Karpas-422 (cell line): ENCODE measurements around the gene WDR19. TPM values are rescaled to one million over a fixed set of nuclear protein-coding genes. Genes with fewer than 3 reads are reported as not detected.
"Not testable (repeated sequence)": the region's sequence is repeated elsewhere in the genome, so short reads cannot be mapped to it uniquely, and the experiment has no call there.

Source experiments
- DNase-seq: peaks from one replicate; pipeline ENCODE4 v3.0.0-alpha.2; 2015
- H2AFZ ChIP-seq: fragments of 200-600 bp; sonication (generic); 2 replicates; pipeline ENCODE4 v1.6.1; 2014; ENCODE audit warnings: antibody characterized with exemption, low read length, mixed read lengths
- H3K27ac ChIP-seq: fragments of 200-600 bp; sonication (generic); 2 replicates; pipeline ENCODE4 v1.5.1; 2014; ENCODE audit warnings: mild to moderate bottlenecking, low read length, moderate library complexity
- H3K27me3 ChIP-seq: fragments of 200-600 bp; sonication (generic); 2 replicates; pipeline ENCODE4 v1.6.1; 2014; ENCODE audit warnings: low read length, mixed read lengths
- H3K36me3 ChIP-seq: fragments of 200-600 bp; sonication (generic); 2 replicates; pipeline ENCODE4 v1.6.1; 2014; ENCODE audit warnings: low read length, mixed read lengths; ENCODE audit not compliant: insufficient read depth
- H3K4me1 ChIP-seq: fragments of 200-600 bp; sonication (generic); 2 replicates; pipeline ENCODE4 v1.6.1; 2014; ENCODE audit warnings: mild to moderate bottlenecking, low read length, mixed read lengths
- H3K4me2 ChIP-seq: fragments of 200-600 bp; sonication (generic); 2 replicates; pipeline ENCODE4 v1.6.1; 2014; ENCODE audit warnings: low read length, low read depth, mild to moderate bottlenecking; ENCODE audit not compliant: poor library complexity, severe bottlenecking
- H3K4me3 ChIP-seq: fragments of 200-600 bp; sonication (generic); 2 replicates; pipeline ENCODE4 v1.5.1; 2014; ENCODE audit warnings: mild to moderate bottlenecking, antibody characterized with exemption, low read length, mixed read lengths
- H3K79me2 ChIP-seq: fragments of 200-600 bp; sonication (generic); 2 replicates; pipeline ENCODE4 v1.6.1; 2014; ENCODE audit warnings: mild to moderate bottlenecking, low read length, mixed read lengths
- H3K9ac ChIP-seq: fragments of 200-600 bp; sonication (generic); 2 replicates; pipeline ENCODE4 v1.6.0; 2014; ENCODE audit warnings: low read length
- H3K9me2 ChIP-seq: fragments of 200-600 bp; sonication (generic), shearing (Covaris generic); replicated peaks from 2 replicates; pipeline ENCODE4 v1.6.0; 2014; ENCODE audit warnings: mild to moderate bottlenecking, low read length, moderate library complexity; ENCODE audit not compliant: insufficient read depth
- H3K9me3 ChIP-seq: fragments of 300-700, 200-600 bp; sonication (generic); 2 replicates; pipeline ENCODE4 v1.6.1; 2014; ENCODE audit warnings: low read length, mixed read lengths
- H4K20me1 ChIP-seq: fragments of 200-600 bp; sonication (generic); 2 replicates; pipeline ENCODE4 v1.6.1; 2014; ENCODE audit warnings: mild to moderate bottlenecking, antibody characterized with exemption, low read length, low read depth; ENCODE audit not compliant: insufficient read depth
- total RNA-seq: library from RNA; depleted of rRNA; stranded (reverse); fragments of >200 nt; shearing (Covaris generic); gene quantifications from 2 replicates; pipeline ENCODE4 v1.2.3, GENCODE V29; 2014; ENCODE audit warnings: low replicate concordance; rRNA removed

WDR19 gene
- 106 and 160 TPM in 2 replicates for total RNA-seq

DNA sequence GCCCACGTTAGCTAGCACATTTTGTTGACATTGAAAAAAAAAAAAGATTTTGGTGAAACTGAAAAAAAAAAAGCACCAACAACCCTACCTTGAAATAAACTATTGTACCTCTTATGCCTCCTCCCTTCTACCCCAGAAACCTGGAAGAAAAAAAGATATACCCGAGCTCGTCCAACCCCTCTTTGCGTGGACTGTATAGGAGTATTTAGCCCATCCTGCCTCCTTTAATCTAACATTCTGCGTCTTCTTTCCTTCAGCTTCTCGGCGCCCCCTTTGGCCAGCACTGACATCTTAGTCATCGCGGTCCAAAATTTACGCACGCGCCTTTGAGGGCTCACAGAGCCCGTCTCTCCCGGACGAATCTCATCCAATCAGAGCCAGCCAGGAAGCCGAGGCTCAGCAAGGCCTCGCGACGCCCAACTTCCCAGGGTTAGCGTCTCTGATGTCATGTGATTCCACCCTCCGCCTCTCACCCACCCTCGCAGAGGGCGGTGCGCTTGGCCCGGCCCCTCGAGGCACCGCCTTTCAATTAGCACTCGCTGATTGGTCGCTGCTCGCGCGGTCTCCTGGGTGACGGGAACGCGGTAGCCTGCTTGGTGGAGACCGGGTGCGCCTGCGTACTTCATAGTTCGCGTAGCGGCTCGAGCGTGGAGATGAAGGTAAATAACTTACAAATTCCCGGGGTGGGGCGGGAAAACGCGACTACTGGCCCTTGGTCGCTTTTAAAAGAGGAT lies at the start of gene WDR19:
TSS of gene WDR19 (plus strand) at position 625 of the 734 bp plus-strand sequence. CDS start at position 654, 29 bp downstream.
- no peaks in the 10 kb centered on the region; the same call in 1 of the 2 replicates for H3K36me3 ChIP-seq
- no peaks in the 10 kb centered on the region for H3K27me3 ChIP-seq
- H3K79me2 ChIP-seq, result peaks cover 36% of the 10 kb centered on the region
- H3K4me3 ChIP-seq, result peak within 1 kb of the TSS; percentile 93
- peak within 1 kb of the TSS; percentile 99 for H3K4me2 ChIP-seq
- no peaks in the 10 kb centered on the region for H4K20me1 ChIP-seq
- no peaks in the 10 kb centered on the region for H3K9me2 ChIP-seq
- H2AFZ ChIP-seq, result peak within 1 kb of the TSS; percentile 90
- H3K4me1 ChIP-seq, result peaks cover 21% of the 10 kb centered on the region
- no peaks in the 10 kb centered on the region for H3K9me3 ChIP-seq
- peak within 1 kb of the TSS; percentile 82 for H3K27ac ChIP-seq
- peak within 1 kb of the TSS; percentile 89 for H3K9ac ChIP-seq
- peak; percentile 100 for DNase-seq

DNA sequence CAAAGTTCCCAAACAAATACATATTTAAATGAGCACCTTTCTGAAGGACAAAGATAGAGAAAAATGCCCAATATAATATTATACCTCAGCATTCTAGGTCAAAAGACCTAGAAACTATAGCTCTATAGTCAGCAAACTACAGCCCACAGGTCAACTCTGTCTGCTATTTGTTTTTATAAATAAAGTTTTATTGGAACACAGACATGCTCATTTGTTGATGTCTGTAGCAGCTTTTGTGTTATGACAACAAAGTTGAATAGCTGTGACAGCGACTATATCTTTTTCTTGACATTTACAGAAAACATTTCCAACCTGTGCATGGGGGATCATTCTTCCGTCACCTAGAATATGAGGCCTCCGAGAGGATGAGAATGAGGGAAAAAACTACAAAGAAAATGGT lies 48.7 kb upstream of the WDR19 start:
- DNase-seq, result no peak
- no peak overlapping the region for H3K4me3 ChIP-seq
- no peaks in the 10 kb centered on the region for H4K20me1 ChIP-seq
- no peaks in the 10 kb centered on the region for H3K9me2 ChIP-seq
- H3K27ac ChIP-seq, result peak overlapping the region; percentile 74
- no peaks in the 10 kb centered on the region for H3K9me3 ChIP-seq
- H2AFZ ChIP-seq, result no peak overlapping the region
- H3K36me3 ChIP-seq, result peaks cover 19% of the 10 kb centered on the region
- H3K79me2 ChIP-seq, result no peaks in the 10 kb centered on the region
- no peak overlapping the region for H3K4me2 ChIP-seq
- peaks cover 18% of the 10 kb centered on the region for H3K4me1 ChIP-seq
- H3K9ac ChIP-seq, result no peak overlapping the region
- no peaks in the 10 kb centered on the region for H3K27me3 ChIP-seq

DNA sequence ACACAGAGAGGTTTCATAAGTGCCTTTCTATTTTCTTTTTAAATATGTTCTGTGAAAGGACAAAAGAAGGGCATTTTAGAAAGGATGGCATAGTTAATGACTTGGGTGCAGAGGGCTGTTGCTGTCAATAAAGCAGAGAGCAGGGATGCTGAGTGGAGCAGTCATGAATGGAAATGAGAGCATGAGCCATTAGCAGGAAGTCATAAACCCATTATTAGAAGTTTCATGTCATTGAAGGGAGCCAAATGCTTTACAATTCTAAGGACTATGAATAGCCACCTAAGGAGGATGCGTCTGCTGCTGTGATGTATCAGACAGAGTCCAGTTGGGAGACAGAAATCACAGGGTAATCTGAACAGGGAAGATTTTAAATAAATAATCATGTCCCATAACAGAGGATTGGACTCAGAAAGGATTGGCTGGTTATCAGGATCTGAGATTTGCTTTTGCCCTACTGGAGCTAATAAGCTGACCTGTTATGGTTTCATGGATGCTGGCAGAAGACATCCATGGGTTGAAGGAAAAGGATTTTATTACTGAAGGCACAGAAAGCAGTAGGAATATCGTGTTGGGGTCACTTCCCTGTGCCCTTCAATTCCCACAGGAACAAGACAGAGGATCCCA lies 47.5 kb upstream of the WDR19 start:
- Histone ChIP-seq H3K79me2 (no peaks in the 10 kb centered on the region), H3K27ac (peak overlapping the region; percentile 74), H3K4me2 (peak overlapping the region; percentile 62), H2AFZ (peak overlapping the region; percentile 39; the same call in 1 of the 2 replicates), H3K4me3 (peak overlapping the region; percentile 41; the same call in 1 of the 2 replicates), H3K9ac (peak overlapping the region; percentile 57), H3K9me3 (no peaks in the 10 kb centered on the region), H3K36me3 (peaks cover 14% of the 10 kb centered on the region), H3K4me1 (peaks cover 18% of the 10 kb centered on the region), H3K27me3 (no peaks in the 10 kb centered on the region), H4K20me1 (no peaks in the 10 kb centered on the region), H3K9me2 (no peaks in the 10 kb centered on the region)
- no peak for DNase-seq

DNA sequence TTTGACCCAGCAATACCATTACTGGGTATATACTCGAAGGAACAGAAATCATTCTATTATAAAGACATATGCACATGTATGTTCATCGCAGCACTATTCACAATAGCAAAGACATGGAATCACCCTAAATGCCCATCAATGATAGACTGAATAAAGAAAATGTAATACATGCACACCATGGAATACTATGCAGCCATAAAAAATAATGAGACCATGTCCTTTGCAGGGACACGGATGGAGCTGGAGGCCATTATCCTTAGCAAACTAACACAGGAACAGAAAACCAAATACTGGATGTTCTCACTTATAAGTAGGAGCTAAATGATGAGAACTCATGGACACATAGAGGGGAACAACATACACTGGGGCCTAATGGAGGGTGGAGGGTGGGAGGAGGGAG lies 44.1 kb upstream of the WDR19 start:
- not testable (repeated sequence) for H3K79me2 ChIP-seq, H3K36me3 ChIP-seq, H3K4me3 ChIP-seq, H3K9ac ChIP-seq, H3K9me3 ChIP-seq, H3K4me2 ChIP-seq, H3K27me3 ChIP-seq, H3K9me2 ChIP-seq, DNase-seq, H2AFZ ChIP-seq, H3K27ac ChIP-seq, H4K20me1 ChIP-seq
- peaks cover 18% of the 10 kb centered on the region for H3K4me1 ChIP-seq

DNA sequence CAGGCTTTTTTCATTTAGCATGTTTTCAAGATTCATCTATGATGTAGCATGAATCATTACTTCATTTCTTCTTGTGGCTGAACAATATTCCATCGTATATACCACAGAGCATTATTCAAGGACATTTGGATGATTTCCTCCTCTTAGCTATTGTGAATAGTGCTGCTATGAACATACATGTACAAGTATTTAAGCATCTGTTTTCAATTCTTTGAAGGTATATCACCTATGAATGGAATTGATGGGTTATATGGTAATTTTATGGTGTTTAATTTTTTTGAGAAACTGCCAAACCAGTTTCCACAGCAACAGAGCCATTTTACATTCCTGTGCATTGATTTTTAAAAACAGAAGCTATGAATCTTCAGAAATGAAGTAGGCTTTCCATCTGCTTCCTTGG lies 36.1 kb upstream of the WDR19 start:
- Histone ChIP-seq H3K9me3 (no peaks in the 10 kb centered on the region), H3K79me2 (no peaks in the 10 kb centered on the region), H4K20me1 (no peaks in the 10 kb centered on the region), H3K4me1 (peaks cover 6% of the 10 kb centered on the region; the same call in 1 of the 2 replicates), H3K36me3 (no peaks in the 10 kb centered on the region), H3K27ac (no peak overlapping the region), H3K4me2 (no peak overlapping the region), H3K4me3 (no peak overlapping the region), H3K9ac (no peak overlapping the region), H2AFZ (no peak overlapping the region), H3K27me3 (no peaks in the 10 kb centered on the region), H3K9me2 (no peaks in the 10 kb centered on the region)
- no peak for DNase-seq

DNA sequence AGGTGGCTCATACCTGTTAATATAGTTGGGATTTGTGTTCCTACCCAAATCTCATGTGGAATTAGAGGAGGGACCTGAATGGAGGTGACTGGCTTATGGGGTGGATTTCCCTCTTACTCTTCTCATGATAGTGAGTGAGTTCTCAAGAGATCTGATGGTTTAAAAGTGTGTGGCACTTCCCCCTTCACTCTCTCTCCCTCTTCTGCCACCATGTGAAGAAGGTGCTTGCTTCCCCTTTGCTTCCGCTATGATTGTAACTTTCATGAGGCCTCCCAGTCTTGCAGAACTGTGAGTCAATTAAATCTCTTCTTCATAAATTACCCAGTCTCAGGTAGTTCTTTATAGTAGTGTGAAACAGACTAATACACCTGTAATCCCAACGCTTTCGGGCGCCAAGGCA lies 28.3 kb upstream of the WDR19 start:
- 0 out of 2 replicates have a peak overlapping the region, but pooled peaks have one; percentile 12 for H3K27ac ChIP-seq
- H3K79me2 ChIP-seq, result no peaks in the 10 kb centered on the region
- no peak overlapping the region for H2AFZ ChIP-seq
- no peaks in the 10 kb centered on the region for H3K27me3 ChIP-seq
- peaks cover 12% of the 10 kb centered on the region; the same call in 1 of the 2 replicates for H3K4me1 ChIP-seq
- H3K4me2 ChIP-seq, result no peak overlapping the region
- no peaks in the 10 kb centered on the region for H3K9me3 ChIP-seq
- no peak for DNase-seq
- no peak overlapping the region for H3K9ac ChIP-seq
- H3K9me2 ChIP-seq, result no peaks in the 10 kb centered on the region
- H3K36me3 ChIP-seq, result no peaks in the 10 kb centered on the region
- H3K4me3 ChIP-seq, result no peak overlapping the region
- no peaks in the 10 kb centered on the region for H4K20me1 ChIP-seq

DNA sequence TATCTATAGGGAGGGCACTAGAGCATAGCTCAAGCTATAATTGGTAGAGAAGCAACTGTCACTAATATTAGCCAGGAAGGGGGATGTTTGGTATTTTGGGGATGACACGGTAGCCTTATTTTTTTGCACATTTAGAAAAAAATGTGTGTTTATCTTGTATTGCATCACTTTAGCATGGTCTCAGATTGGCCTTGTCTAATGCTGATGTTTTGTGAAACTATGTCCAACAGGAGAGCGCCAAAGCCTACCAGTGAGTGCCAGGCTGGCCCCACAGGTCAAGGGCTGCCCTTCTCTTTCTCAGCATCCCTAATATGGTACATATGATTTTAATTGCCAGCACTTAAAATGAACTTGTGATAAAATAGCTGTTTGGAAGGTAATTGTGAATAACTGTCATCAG lies 24.8 kb upstream of the WDR19 start:
- no peak for DNase-seq
- Histone ChIP-seq H3K4me1 (peaks cover 4% of the 10 kb centered on the region; the same call in 1 of the 2 replicates), H3K9ac (no peak overlapping the region), H4K20me1 (no peaks in the 10 kb centered on the region), H3K79me2 (no peaks in the 10 kb centered on the region), H3K27ac (peak overlapping the region; percentile 52; the same call in 1 of the 2 replicates), H3K4me2 (no peak overlapping the region), H3K36me3 (no peaks in the 10 kb centered on the region), H3K27me3 (no peaks in the 10 kb centered on the region), H3K9me2 (no peaks in the 10 kb centered on the region), H2AFZ (peak overlapping the region; percentile 33; the same call in 1 of the 2 replicates), H3K4me3 (no peak overlapping the region), H3K9me3 (no peaks in the 10 kb centered on the region)

DNA sequence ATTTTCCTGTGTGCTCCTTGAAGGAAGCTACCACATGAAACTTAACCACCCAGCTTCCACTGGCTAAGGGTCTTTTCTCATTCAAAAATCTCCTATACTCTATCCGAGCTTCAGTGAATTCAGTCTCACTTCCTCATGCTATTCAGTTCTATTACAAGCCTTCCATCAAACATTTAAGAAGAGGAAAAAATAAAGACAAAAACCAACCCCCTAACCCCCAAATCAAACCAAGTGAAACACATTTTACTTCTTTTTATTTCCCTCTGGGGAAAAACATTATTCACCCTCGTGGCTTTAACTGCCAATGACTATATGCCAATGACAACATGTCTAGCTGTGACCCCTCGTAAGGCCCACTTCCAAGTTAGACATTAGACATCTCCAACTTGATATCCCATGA lies 16.2 kb upstream of the WDR19 start:
- Histone ChIP-seq H3K4me1 (peaks cover 46% of the 10 kb centered on the region), H3K36me3 (no peaks in the 10 kb centered on the region), H3K4me2 (peak overlapping the region; percentile 81), H3K9ac (peak overlapping the region; percentile 71), H3K79me2 (no peaks in the 10 kb centered on the region), H3K9me2 (no peaks in the 10 kb centered on the region), H3K27me3 (no peaks in the 10 kb centered on the region), H3K4me3 (peak overlapping the region; percentile 47), H3K27ac (peak overlapping the region; percentile 99), H2AFZ (peak overlapping the region; percentile 82; the same call in 1 of the 2 replicates), H4K20me1 (no peaks in the 10 kb centered on the region), H3K9me3 (no peaks in the 10 kb centered on the region)
- peak; percentile 93 for DNase-seq
